HEK293 (cell line): ENCODE results near the gene PIGQ.

Experiments used
- CTCF ChIP-seq: fragments of 450-650 bp; formaldehyde crosslinking; IDR thresholded peaks from 2 replicates; pipeline ENCODE4 v1.5.1; 2016; ENCODE audit warnings: missing biosample characterization, missing genetic modification characterization
- FEZF1 ChIP-seq: fragments of 450-650 bp; formaldehyde crosslinking; IDR thresholded peaks from 2 replicates; pipeline ENCODE4 v1.5.1; 2016; ENCODE audit warnings: missing biosample characterization, missing genetic modification characterization
- KLF10 ChIP-seq: fragments of 450-650 bp; IDR thresholded peaks from 2 replicates; pipeline ENCODE4 v1.5.1; 2018; ENCODE audit warnings: missing biosample characterization, mild to moderate bottlenecking, missing genetic modification characterization
- ZBTB11 ChIP-seq: fragments of 450-650 bp; formaldehyde crosslinking; conservative IDR thresholded peaks from 2 replicates; pipeline ENCODE4 v1.5.1; 2016; ENCODE audit warnings: low read depth, missing biosample characterization, missing genetic modification characterization
- ZBTB20 ChIP-seq: fragments of 450-650 bp; formaldehyde crosslinking; IDR thresholded peaks from 2 replicates; pipeline ENCODE4 v1.5.1; 2016; ENCODE audit warnings: missing biosample characterization, missing genetic modification characterization
- ZNF174 ChIP-seq: fragments of 450-650 bp; formaldehyde crosslinking; IDR thresholded peaks from 2 replicates; pipeline ENCODE4 v1.5.0; 2017; ENCODE audit warnings: missing biosample characterization, mild to moderate bottlenecking, missing genetic modification characterization
- ZNF202 ChIP-seq: fragments of 450-650 bp; formaldehyde crosslinking; IDR thresholded peaks from 2 replicates; pipeline ENCODE4 v1.5.1; 2016; ENCODE audit warnings: missing biosample characterization, missing genetic modification characterization, borderline replicate concordance
- ZNF426 ChIP-seq: fragments of 450-650 bp; formaldehyde crosslinking; IDR thresholded peaks from 2 replicates; pipeline ENCODE4 v1.5.1; 2017; ENCODE audit warnings: missing biosample characterization, missing genetic modification characterization, mild to moderate bottlenecking, inconsistent platforms, moderate library complexity
- ZNF529 ChIP-seq: fragments of 450-650 bp; formaldehyde crosslinking; IDR thresholded peaks from 2 replicates; pipeline ENCODE4 v1.5.1; 2017; ENCODE audit warnings: missing genetic modification characterization, missing biosample characterization; ENCODE audit not compliant: insufficient replicate concordance
- ZNF585B ChIP-seq: fragments of 450-650 bp; formaldehyde crosslinking; IDR thresholded peaks from 2 replicates; pipeline ENCODE4 v1.5.1; 2016; ENCODE audit warnings: missing biosample characterization, missing genetic modification characterization
- ZNF610 ChIP-seq: fragments of 450-650 bp; formaldehyde crosslinking; IDR thresholded peaks from 2 replicates; pipeline ENCODE4 v1.5.1; 2016; ENCODE audit warnings: missing biosample characterization, missing genetic modification characterization, borderline replicate concordance
- TF ChIP-seq, protein P1 (sequence below): fragments of 450-650 bp; formaldehyde crosslinking; IDR thresholded peaks from 2 replicates; pipeline ENCODE4 v1.5.1; 2016; ENCODE audit warnings: missing biosample characterization, missing genetic modification characterization

DNA sequence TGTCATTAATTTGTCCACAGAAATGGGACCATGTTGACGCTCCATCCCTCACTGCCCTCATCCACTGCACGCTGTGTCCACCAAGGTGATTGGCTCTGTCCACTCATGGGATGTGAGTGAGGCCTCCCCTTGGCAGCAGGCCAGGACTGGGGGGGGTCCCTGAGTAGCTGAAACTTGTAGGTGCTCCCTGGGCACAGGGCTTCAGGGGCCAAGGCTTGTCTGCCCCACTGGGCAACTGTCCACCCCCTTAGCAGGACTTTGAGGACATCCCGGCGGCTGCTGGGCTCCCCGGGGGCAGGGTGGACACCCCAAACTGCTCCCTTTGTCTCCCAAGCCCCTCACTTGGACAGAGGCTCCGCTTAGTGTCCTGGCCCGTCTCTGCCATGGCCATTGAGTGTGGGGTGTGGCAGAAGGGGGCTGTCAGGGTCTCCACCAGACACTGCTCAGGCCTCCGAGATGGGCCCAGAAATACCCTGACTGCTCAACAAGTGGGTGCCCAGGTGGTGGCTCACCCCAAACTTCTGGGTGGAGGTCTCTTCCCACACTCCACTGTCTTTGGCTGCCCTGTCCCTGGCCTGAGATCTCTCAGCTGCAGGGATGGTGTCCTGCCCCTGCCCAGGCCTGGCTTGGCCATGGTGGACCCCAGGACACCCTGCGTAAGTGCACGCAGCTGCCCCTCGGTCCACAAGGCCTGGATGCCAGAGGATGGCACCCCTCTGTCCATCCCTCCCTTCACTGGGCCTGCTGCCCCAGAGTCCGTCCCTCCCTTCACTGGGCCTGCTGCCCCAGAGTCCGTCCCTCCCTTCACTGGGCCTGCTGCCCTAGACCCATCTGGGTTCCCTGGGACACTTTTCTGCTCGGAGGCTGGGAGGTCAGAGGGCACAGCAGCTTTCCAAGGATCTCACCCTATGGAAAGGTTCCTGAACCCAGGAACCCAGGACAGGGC, 17.1 kb downstream of the PIGQ start:
- TF ChIP-seq, protein P1, sequence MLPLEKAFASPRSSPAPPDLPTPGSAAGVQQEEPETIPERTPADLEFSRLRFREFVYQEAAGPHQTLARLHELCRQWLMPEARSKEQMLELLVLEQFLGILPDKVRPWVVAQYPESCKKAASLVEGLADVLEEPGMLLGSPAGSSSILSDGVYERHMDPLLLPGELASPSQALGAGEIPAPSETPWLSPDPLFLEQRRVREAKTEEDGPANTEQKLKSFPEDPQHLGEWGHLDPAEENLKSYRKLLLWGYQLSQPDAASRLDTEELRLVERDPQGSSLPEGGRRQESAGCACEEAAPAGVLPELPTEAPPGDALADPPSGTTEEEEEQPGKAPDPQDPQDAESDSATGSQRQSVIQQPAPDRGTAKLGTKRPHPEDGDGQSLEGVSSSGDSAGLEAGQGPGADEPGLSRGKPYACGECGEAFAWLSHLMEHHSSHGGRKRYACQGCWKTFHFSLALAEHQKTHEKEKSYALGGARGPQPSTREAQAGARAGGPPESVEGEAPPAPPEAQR (tag by site-specific recombination): no peak
- TF ChIP-seq KLF10 (tag by site-specific recombination) (no peak), ZBTB20 (tag by site-specific recombination) (no peak), ZNF174 (tag by site-specific recombination) (no peak), CTCF (no peak), ZNF585B (tag by site-specific recombination) (no peak), ZNF529 (tag by site-specific recombination) (no peak), ZNF426 (no peak), ZNF610 (no peak), ZNF202 (tag by site-specific recombination) (no peak), FEZF1 (no peak), ZBTB11 (tag by site-specific recombination) (no peak)
